Right lobe of liver (tissue), 4 donors: Measurements from ENCODE around the gene TMEM132D.

Experiments used
- POLR2A ChIP-seq: fragments of 450-650 bp; IDR thresholded peaks from one replicate; pipeline ENCODE4 v1.6.1; 2017; ENCODE audit warnings: antibody characterized with exemption, mild to moderate bottlenecking
- TF ChIP-seq, protein P1 (sequence below), 4 donors: fragments of 200-600 bp in 3 of 4; fragments of 450-650 bp in 1 of 4; IDR thresholded peaks; one replicate each; pipeline versions ENCODE4 v1.5.1 to v1.8.0; 2016 to 2022; ENCODE audit warnings: antibody characterized with exemption in 4 of 4, mild to moderate bottlenecking in 2 of 4
- donor health status: DM: no; HTN: no; CAD: no.
- donor health status: DM: no; HTN: no; CAD: no.
- donor health status: DM: no; HTN: yes; CAD: no.

GRCh38 chr12:129211862-129212630 is 691.8 kb downstream of the TMEM132D start:
- TF ChIP-seq POLR2A, result no peak
- TF ChIP-seq, protein P1, sequence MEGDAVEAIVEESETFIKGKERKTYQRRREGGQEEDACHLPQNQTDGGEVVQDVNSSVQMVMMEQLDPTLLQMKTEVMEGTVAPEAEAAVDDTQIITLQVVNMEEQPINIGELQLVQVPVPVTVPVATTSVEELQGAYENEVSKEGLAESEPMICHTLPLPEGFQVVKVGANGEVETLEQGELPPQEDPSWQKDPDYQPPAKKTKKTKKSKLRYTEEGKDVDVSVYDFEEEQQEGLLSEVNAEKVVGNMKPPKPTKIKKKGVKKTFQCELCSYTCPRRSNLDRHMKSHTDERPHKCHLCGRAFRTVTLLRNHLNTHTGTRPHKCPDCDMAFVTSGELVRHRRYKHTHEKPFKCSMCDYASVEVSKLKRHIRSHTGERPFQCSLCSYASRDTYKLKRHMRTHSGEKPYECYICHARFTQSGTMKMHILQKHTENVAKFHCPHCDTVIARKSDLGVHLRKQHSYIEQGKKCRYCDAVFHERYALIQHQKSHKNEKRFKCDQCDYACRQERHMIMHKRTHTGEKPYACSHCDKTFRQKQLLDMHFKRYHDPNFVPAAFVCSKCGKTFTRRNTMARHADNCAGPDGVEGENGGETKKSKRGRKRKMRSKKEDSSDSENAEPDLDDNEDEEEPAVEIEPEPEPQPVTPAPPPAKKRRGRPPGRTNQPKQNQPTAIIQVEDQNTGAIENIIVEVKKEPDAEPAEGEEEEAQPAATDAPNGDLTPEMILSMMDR (IDR thresholded peaks at IDR 0.05), result no peak
